ENCODE results near the gene GPR149. TPM values are rescaled to one million over a fixed set of nuclear protein-coding genes. Genes with fewer than 3 reads are reported as not detected.

The GPR149 gene
- total RNA-seq, 2 experiments from 2014 or later = not detected

DNA sequence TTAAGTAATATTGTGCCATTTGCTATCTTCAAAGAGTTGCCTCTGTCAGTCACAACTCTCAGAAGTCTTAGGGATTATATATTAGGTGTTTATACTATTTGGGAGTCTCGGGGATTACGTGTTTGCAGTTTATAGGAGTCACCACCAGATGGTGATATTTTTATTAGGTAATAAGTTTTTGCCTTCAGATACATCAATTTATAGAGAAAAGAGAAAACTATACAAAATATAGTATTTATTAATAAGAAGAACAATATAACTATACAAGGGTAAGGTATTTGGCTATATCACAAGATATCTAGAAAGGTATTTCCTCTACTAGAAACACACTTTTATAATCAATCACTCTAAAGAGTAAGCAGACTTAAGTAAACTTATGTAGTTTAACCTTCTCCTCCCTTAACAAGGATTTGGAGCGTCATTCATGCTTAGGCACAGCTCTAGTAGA is 95.0 kb downstream of the GPR149 start:
- Mint-ChIP-seq H3K9me3 (ENCODE audit: insufficient read depth) (no peaks in the 10 kb centered on the region), H3K4me3 (no peak overlapping the region), H3K36me3 (ENCODE audit: low read depth) (no peaks in the 10 kb centered on the region), H3K27ac (no peak overlapping the region), H3K4me1 (ENCODE audit: low read depth) (no peaks in the 10 kb centered on the region), H3K27me3 (ENCODE audit: low read depth) (peaks cover 10% of the 10 kb centered on the region)
- ChIA-PET POLR2A (no interaction called here), CTCF (interaction anchor here (1.0 to 1.1 kb wide), 2 partner anchors 10 to 987 kb away, joined by 4 to 5 read pairs; partner anchors contain the start of gene DHX36)
- ATAC-seq (no peak), DNase-seq (no peak)

DNA sequence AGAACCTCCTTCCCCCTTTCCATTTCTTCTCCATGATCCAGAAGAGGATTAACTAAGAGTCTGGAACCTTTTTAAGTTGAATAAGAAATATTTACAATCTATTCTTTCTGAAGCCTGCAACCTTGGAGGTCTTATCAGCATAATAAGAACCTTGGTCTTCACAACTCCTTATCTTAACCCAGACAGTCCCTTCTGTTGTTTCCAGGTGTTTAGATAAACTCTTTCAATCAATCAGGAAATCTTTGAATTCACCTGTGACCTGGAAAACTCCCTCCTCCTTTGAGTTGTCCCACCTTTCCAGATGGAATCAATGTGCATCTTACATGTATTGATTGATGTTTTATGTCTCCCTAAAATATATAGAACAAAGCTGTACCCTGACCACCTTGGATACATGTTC is 102.1 kb downstream of the GPR149 start:
- peaks cover 4% of the 10 kb centered on the region for H3K36me3 Mint-ChIP-seq (ENCODE audit: low read depth)
- ChIA-PET POLR2A (no interaction called here), CTCF (interaction anchor here (0.6 to 1.0 kb wide), 2 partner anchors 75 to 223 kb away, joined by 3 read pairs; no protein-coding TSS in a partner anchor)
- DNase-seq (no peak), ATAC-seq (no peak)
- no peak overlapping the region for H3K27ac Mint-ChIP-seq
- peaks cover 7% of the 10 kb centered on the region for H3K27me3 Mint-ChIP-seq (ENCODE audit: low read depth)
- no peaks in the 10 kb centered on the region for H3K9me3 Mint-ChIP-seq (ENCODE audit: insufficient read depth)
- no peak overlapping the region for H3K4me3 Mint-ChIP-seq
- H3K4me1 Mint-ChIP-seq (ENCODE audit: low read depth) = peaks cover 14% of the 10 kb centered on the region

DNA sequence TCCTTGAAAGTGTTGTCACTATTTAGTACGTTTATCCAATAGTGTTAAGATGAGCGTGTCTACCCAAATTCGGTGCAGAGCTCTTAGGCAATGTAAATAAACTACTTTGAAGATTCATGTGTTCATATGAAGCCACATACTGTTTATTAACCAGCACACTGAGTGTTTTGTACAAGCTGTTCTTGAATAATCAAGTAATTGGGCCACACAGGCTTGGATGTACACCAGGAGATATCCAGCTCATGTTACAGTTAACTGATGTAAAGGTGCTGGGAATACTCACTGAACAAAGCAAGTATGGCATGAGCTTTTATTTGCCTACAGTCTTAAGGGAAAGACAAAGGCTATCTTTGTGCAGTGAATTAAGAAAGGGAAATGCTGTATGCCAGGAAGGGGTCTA is 105.1 kb downstream of the GPR149 start:
- no peaks in the 10 kb centered on the region for H3K9me3 Mint-ChIP-seq (ENCODE audit: insufficient read depth)
- peaks cover 30% of the 10 kb centered on the region for H3K4me1 Mint-ChIP-seq (ENCODE audit: low read depth)
- DNase-seq (no peak), ATAC-seq (no peak)
- ChIA-PET CTCF (interaction anchor here (1.3 kb wide), 1 partner anchor 11 kb away, joined by 5 read pairs; no protein-coding TSS in a partner anchor), POLR2A (interaction anchor here (0.6 to 0.9 kb wide), 3 partner anchors 11 to 21 kb away, joined by 3 read pairs; no protein-coding TSS in a partner anchor)
- peaks cover 5% of the 10 kb centered on the region for H3K27me3 Mint-ChIP-seq (ENCODE audit: low read depth)
- H3K27ac Mint-ChIP-seq = peak overlapping the region; percentile 99
- peaks cover 21% of the 10 kb centered on the region for H3K36me3 Mint-ChIP-seq (ENCODE audit: low read depth)
- H3K4me3 Mint-ChIP-seq = peak overlapping the region; percentile 93

DNA sequence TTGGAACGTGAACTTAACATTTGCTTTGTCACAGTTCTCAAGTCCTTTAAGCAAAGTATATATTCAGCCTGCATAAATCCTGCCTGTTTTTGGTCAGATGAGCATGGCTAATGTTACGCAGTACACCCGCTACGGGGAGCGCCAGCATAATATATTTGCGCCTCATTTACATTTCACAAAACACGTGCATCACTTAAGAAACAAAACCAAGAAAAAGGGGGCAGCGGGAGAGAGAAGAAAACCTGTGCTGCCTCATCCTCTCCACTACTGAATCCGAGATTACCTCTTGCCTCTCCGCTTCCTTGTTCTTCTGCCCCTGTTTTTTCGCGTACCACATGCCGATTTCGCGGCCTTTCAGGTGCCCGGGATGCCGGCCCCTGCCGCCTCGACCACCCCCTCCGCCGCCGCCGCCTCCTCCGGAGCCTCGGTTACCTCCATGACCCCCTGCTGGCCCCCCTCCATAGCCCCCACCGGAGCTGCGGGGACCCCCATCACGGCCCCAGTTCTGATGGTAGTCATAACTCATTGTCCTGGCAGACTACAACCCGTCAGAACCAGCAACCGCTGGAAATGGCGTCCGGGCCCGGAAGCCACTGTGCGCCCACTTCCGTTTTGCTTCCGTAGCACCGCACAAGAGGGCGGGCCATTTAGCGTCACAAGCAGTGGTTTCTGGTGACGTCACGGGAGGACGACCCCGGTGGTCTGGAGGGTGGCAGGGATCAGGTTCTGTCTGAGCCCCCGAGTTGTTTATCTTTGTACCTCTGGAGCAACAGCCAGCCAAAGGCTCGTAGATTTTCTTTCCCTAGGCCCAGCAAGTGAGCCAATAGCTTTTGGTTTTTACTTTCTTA is 105.9 kb downstream of the GPR149 start, which contains the start of gene DHX36:
Gene DHX36 (minus strand): TSS at position 597 of the 848 bp plus-strand sequence. CDS start 71 bp downstream, at position 526.
- Mint-ChIP-seq H3K36me3 (ENCODE audit: low read depth) (peaks cover 21% of the 10 kb centered on the region), H3K4me1 (ENCODE audit: low read depth) (peaks cover 30% of the 10 kb centered on the region), H3K27ac (peak within 1 kb of the TSS; percentile 99), H3K4me3 (peak within 1 kb of the TSS; percentile 93), H3K9me3 (ENCODE audit: insufficient read depth) (no peaks in the 10 kb centered on the region), H3K27me3 (ENCODE audit: low read depth) (peaks cover 2% of the 10 kb centered on the region)
- DNase-seq (peak; percentile 95), ATAC-seq (peak; percentile 92)
- ChIA-PET CTCF (interaction anchor here (1.3 kb wide), 1 partner anchor 11 kb away, joined by 5 read pairs; no protein-coding TSS in a partner anchor), POLR2A (interaction anchor here (0.6 to 0.9 kb wide), 4 partner anchors 11 to 28 kb away, joined by 3 to 8 read pairs (median 3); no protein-coding TSS in a partner anchor)

DNA sequence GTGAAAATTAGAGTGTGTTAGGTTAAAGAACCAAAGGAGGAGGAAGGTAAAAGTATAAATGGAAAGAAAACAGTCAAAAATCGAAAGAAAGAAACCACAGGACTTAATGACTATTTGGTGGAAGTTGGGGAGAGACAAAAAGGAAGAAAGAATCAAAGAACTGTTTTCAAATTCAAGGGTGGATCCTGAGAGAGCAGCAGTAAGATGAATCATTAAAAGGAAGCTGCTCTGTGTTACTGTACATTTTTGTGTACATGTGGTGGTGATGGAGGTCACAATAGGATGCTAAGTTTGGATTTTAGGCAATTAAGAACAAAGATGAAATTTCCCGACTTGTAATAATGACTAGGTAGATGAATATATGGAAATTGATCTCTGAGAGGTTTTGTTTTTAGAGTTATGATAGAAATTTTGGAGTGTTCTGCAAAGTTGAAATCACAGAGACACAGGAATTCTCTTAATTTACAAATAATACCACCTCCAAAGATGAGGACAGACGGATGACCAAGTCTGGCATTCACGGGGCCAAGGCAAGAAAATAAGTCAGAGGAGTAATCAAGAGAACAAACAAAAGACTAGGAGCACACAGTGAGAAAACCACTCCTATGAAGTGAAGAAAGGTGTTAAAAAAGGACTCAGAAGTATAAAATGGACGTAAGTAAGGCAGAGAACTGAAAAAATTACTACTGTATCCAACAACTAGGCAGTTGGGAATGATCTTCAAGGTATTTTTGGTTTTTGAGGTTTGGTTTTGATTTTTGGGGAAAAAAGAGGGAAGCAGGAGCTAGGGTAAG is 112.8 kb downstream of the GPR149 start:
- DNase-seq (no peak), ATAC-seq (no peak)
- no peaks in the 10 kb centered on the region for H3K9me3 Mint-ChIP-seq (ENCODE audit: insufficient read depth)
- H3K36me3 Mint-ChIP-seq (ENCODE audit: low read depth) = peaks cover 53% of the 10 kb centered on the region
- H3K27me3 Mint-ChIP-seq (ENCODE audit: low read depth) = no peaks in the 10 kb centered on the region
- peaks cover 10% of the 10 kb centered on the region for H3K4me1 Mint-ChIP-seq (ENCODE audit: low read depth)
- POLR2A ChIA-PET = no interaction called here
- CTCF ChIA-PET = interaction anchor here (1.7 kb wide), 1 partner anchor 16 kb away, joined by 4 read pairs; no protein-coding TSS in a partner anchor
- no peak overlapping the region for H3K4me3 Mint-ChIP-seq
- H3K27ac Mint-ChIP-seq = peak overlapping the region; percentile 33

DNA sequence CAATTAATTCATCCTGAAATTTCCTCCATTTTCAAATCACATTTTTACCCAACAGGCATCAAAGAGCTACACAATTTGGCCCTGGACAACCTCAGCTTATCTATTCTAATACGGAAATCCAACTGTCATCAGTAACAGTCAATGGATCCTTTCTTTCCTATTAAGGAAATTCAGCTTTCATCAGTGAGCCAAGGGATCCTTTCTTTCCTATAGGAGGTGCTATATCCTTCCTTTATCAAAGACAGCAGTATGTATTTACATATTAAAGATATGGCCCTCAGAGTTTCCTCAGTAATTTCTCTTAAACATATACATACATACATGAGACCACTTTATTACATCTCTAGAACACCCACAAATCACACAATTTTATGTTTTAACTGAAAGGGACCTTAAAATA is 115.8 kb downstream of the GPR149 start:
- CTCF ChIA-PET = interaction anchor here (1.6 kb wide), 1 partner anchor 8 kb away, joined by 4 read pairs; no protein-coding TSS in a partner anchor
- H3K4me1 Mint-ChIP-seq (ENCODE audit: low read depth) = peaks cover 2% of the 10 kb centered on the region
- DNase-seq (no peak), ATAC-seq (no peak)
- no peaks in the 10 kb centered on the region for H3K9me3 Mint-ChIP-seq (ENCODE audit: insufficient read depth)
- H3K36me3 Mint-ChIP-seq (ENCODE audit: low read depth) = peaks cover 56% of the 10 kb centered on the region
- POLR2A ChIA-PET = interaction anchor here (0.6 to 1.6 kb wide), 3 partner anchors 8 to 140 kb away, joined by 3 to 5 read pairs (median 3); no protein-coding TSS in a partner anchor
- H3K4me3 Mint-ChIP-seq = no peak overlapping the region
- H3K27ac Mint-ChIP-seq = no peak overlapping the region
- H3K27me3 Mint-ChIP-seq (ENCODE audit: low read depth) = no peaks in the 10 kb centered on the region

DNA sequence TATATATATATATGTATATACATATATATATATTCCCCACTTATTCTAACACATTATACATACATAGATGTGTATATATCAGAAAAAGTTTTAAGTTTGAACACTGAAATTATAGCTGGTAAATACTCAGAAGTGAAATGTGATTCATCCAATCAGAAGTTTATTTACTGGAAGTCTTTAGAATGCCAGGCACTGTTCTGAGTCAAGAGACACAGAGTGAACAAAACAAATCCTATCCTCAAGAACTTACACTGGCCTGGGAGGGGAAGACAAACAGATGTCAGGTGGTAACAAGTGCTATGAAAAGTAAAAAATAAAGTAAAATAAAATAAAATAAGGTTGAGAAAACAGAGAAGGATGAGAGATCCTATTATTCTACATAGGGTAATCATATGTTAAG is 119.2 kb downstream of the GPR149 start:
- peaks cover 13% of the 10 kb centered on the region for H3K4me1 Mint-ChIP-seq (ENCODE audit: low read depth)
- ChIA-PET CTCF (no interaction called here), POLR2A (interaction anchor here (0.6 kb wide), 2 partner anchors 12 to 33 kb away, joined by 3 to 5 read pairs; no protein-coding TSS in a partner anchor)
- H3K36me3 Mint-ChIP-seq (ENCODE audit: low read depth) = peaks cover 66% of the 10 kb centered on the region
- no peaks in the 10 kb centered on the region for H3K27me3 Mint-ChIP-seq (ENCODE audit: low read depth)
- ATAC-seq (no peak), DNase-seq (no peak)
- no peak overlapping the region for H3K27ac Mint-ChIP-seq
- H3K4me3 Mint-ChIP-seq = no peak overlapping the region
- no peaks in the 10 kb centered on the region for H3K9me3 Mint-ChIP-seq (ENCODE audit: insufficient read depth)

DNA sequence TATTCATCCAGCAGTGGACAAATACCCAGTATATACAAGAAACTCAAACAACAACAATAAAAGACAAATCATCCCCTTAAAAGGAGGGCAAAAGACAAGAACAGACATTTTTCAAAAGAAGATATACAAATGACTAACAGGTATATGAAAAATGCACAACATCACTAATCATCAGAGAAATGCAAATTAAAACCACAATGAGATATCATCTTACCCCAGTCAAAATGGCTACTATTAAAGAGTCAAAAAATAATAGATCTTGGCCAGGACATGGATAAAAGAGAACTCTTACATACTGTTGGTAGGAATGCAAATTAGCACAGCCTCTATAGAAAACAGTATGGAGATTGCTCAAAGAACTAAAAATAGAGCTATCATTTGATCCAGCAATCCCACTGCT is 122.6 kb downstream of the GPR149 start:
- peaks cover 13% of the 10 kb centered on the region for H3K4me1 Mint-ChIP-seq (ENCODE audit: low read depth)
- no peaks in the 10 kb centered on the region for H3K27me3 Mint-ChIP-seq (ENCODE audit: low read depth)
- no peak for ATAC-seq
- H3K27ac Mint-ChIP-seq = no peak overlapping the region
- no peak overlapping the region for H3K4me3 Mint-ChIP-seq
- peaks cover 57% of the 10 kb centered on the region for H3K36me3 Mint-ChIP-seq (ENCODE audit: low read depth)
- ChIA-PET CTCF (no interaction called here), POLR2A (no interaction called here)
- no peak for DNase-seq
- H3K9me3 Mint-ChIP-seq (ENCODE audit: insufficient read depth) = no peaks in the 10 kb centered on the region

DNA sequence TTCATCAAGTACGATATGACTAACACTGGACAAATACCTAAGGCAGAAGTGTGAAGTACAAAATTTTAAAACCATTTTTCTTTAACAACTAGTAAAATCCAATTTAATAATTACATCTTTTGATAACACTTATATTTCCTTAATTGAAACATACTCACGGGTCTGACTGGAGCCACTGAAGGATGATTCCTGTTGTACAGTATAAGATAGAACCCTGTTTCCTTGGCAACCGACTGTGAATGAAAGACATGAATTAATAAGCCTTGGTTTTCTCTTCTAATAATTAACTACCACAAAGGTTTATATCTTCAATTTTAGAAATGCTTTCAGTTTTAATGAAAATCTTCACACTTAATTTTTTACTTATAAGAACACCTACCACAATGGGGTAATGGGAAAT is 125.1 kb downstream of the GPR149 start:
- ATAC-seq (no peak), DNase-seq (no peak)
- Mint-ChIP-seq H3K36me3 (ENCODE audit: low read depth) (peaks cover 67% of the 10 kb centered on the region), H3K9me3 (ENCODE audit: insufficient read depth) (no peaks in the 10 kb centered on the region), H3K4me3 (no peak overlapping the region), H3K27me3 (ENCODE audit: low read depth) (no peaks in the 10 kb centered on the region), H3K4me1 (ENCODE audit: low read depth) (peaks cover 13% of the 10 kb centered on the region), H3K27ac (no peak overlapping the region)
- CTCF ChIA-PET = no interaction called here
- POLR2A ChIA-PET = no interaction called here

DNA sequence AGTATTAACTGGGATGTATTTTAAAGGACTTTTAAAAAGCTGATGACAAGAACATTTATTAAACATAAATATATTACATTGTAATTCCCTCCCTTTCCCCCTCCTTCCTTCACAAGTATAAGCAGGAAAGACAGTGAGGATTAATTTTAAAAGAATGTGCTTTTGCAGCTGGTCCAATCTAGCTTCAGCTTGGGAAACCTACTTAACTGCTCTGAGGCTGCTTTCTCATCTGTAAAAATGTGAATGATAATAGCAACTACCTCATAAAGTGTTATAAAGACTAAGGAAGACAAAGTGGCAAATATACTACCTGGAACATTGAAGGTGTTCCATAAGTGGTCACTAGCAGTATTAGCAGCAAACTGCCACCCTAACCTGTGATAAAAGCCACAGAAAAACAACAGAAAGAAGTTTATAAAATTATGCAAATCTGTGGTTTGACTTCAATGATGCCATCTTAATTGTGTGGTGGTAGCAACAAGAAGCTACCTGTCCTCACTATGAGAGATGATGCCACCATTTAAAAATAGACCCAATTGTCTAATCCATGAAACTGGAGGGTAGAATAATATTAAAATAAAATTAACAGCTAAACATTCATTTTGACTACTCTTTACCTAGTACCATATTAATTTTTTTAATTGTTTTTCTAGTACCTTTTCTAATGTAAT is 125.7 kb downstream of the GPR149 start:
- ATAC-seq = no peak
- Mint-ChIP-seq H3K9me3 (ENCODE audit: insufficient read depth) (no peaks in the 10 kb centered on the region), H3K4me1 (ENCODE audit: low read depth) (peaks cover 10% of the 10 kb centered on the region), H3K27ac (no peak overlapping the region), H3K4me3 (no peak overlapping the region), H3K27me3 (ENCODE audit: low read depth) (no peaks in the 10 kb centered on the region), H3K36me3 (ENCODE audit: low read depth) (peaks cover 62% of the 10 kb centered on the region)
- POLR2A ChIA-PET = interaction anchor here (0.6 kb wide), 1 partner anchor 21 kb away, joined by 3 read pairs; no protein-coding TSS in a partner anchor
- CTCF ChIA-PET = no interaction called here
- DNase-seq = no peak

DNA sequence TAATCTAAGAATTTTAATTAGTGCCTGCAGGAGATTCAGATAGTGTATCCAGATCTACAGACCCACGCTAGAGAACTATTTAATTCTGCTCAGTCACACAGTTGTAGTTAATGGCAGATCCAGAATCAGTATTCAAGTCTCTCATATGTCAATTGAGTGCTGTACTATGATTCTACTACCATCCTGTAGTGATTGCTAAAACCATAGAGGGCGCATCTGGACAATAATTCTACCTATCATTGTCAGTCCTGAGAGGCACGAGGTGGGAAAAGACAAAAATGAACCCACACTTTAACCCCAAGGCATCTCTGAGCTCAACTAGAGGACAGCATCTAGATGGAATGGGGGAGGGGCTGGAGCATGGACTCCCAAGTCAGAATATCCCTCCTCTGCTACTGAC is 128.4 kb downstream of the GPR149 start:
- no peak for DNase-seq
- H3K27ac Mint-ChIP-seq = no peak overlapping the region
- H3K9me3 Mint-ChIP-seq (ENCODE audit: insufficient read depth) = no peaks in the 10 kb centered on the region
- ChIA-PET CTCF (interaction anchor here (0.7 to 1.6 kb wide), 2 partner anchors 15 to 27 kb away, joined by 3 to 4 read pairs; no protein-coding TSS in a partner anchor), POLR2A (no interaction called here)
- no peak for ATAC-seq
- H3K4me1 Mint-ChIP-seq (ENCODE audit: low read depth) = no peaks in the 10 kb centered on the region
- H3K36me3 Mint-ChIP-seq (ENCODE audit: low read depth) = peaks cover 52% of the 10 kb centered on the region
- no peak overlapping the region for H3K4me3 Mint-ChIP-seq
- H3K27me3 Mint-ChIP-seq (ENCODE audit: low read depth) = no peaks in the 10 kb centered on the region
